ENCODE measurements around the gene PRKAG1.
A peak's percentile ranks its signal among the peaks of the same experiment; 100 is the strongest.

Gene PRKAG1

DNA sequence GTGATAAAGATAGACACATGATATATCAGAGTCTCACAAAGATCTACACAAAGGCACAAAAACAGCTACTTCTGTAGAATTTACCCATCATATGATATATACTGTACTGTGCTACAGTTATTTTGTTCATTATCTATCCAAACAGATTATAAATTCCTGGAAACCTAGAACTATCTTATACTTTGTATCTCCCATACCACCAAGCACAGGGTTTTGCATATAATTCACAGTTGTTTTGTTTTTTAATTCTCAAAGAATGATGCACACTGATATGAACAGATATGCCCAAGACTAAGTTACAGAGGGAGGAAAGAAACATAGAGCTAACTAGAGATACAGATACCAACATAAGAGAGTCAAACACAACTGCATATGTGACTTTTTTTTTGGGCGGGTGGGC lies 3.4 kb downstream of the PRKAG1 start:
- DNase-seq (ENCODE audit: low read depth in 1 of 2, low spot score in 1 of 2) = no peak

DNA sequence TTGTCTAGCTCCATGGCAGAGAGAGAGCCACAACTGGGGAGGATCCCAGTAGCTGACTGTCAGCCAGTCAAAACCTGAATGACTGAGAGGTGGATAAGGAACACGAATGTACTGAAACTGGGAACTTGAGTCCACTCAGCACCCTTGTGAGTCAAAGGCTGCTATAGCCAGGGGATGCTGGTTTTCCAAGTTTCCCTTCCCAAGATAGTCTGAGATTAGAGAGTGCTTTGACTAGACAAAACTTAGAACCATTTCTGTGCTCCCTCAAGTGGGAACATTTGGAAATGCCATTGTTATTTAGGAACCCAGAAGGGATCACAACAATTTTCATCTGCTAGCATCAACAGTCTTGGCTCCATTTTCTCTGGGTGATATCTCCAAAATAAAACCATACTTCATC lies 4.0 kb downstream of the PRKAG1 start:
- DNase-seq (ENCODE audit: low read depth in 1 of 2, low spot score in 1 of 2) = no peak

DNA sequence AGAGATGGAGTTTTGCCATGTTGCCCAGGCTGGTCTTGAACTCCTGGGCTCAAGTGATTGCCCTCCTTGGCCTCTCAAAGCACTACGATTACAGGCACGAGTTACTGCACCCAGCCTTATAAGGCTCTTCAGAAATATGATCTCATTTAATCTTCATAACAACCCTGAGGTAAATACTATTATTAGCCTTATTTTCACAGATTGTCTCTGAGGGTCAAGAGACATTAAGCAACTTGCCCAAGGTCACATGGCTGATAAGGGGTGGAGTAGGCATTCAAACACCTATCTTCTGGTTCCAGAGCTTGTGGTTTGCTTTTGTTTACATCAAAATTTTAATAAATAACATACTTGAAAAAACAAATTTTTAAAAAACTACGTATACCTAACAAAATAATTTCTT lies 5.1 kb downstream of the PRKAG1 start:
- no peak for DNase-seq (ENCODE audit: low read depth in 1 of 2, low spot score in 1 of 2)

DNA sequence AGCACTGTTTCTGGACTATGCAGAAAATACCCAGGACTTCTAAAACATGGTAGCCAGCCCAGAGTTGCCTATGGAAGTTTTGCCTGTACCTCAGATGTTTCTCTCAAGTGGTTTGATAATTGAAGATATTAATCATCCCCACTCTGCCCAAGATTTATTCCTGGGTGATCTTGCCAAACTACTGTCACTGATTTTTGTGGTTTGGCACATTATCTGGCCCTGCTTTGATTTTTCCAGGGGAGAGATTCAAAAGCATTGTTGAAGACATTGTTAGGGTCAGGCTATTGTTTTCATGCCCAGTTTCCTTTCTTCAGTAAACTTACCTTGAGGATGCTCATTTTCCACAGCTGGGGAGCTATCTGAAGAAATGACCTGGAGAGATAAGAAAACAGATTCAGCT lies 5.8 kb downstream of the PRKAG1 start:
- no peak for DNase-seq (ENCODE audit: low read depth in 1 of 2, low spot score in 1 of 2)

DNA sequence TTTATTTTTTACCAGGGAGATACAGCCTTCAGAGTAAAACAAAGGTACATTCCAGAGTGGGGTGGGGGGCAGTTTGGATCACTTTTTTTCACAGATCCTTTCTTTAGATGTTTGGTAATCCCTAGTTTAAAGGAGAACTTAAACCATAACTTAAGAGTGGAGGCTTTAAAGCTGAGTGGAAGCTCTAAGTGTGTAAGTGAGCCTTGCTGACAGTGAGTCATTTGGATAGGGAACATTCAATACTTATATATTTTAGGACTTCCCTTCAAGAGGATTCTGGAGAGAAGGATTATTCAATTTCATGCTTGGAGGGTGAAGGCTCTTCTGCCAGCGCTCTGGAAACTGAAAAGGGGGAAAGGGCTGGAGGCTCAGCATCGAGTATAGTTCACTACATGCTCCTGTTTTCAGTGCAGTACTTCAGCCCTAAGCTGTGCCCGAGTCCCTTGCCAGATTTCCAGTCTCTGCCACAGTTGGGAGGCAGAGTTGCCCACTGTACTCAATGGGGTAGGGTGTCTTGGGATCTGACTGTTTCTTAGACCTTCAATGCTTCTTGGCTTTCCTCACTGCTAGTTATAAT lies 8.4 kb downstream of the PRKAG1 start:
- DNase-seq (ENCODE audit: low read depth in 1 of 2, low spot score in 1 of 2) = no peak

DNA sequence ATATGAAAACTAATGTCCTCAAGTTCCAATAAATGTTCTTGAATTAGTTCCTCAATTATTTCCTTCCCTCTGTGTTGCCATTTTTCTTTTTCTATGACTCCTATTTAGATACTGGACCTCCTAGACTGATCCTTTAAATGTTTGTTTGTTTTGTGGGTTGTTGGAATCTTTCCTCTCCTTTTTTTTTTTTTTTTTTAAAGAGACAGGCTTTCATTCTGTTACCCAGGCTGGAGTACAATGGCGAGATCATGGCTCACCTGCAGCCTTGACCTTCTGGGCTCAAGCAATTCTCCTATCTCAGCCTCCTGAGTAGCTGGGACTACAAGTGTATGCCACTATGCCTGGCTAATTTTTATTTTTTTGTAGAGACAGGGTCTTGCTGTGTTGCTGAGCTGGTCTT lies 9.6 kb downstream of the PRKAG1 start:
- no peak for DNase-seq (ENCODE audit: low read depth in 1 of 2, low spot score in 1 of 2)

DNA sequence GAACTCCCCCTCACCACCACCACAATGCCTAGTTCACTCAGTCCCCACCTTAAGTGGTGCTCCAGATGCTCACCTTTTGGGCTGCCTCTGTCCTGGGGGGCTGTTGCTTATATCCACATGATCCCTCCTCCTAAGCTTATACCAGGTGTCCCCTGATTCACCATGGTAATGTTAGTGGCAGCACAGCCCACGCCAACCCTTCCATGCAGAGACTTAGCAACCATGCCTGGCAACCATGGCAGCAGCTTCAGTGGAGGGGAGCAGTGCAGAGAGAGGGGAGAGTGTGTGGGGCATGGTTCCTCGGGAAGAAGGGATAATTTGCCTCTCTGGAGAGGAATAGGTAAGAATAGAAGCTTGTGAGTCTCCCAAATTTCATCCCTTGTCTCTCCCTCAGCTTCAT lies 18.2 kb downstream of the PRKAG1 start:
- DNase-seq (ENCODE audit: low read depth in 1 of 2, low spot score in 1 of 2) = no peak

DNA sequence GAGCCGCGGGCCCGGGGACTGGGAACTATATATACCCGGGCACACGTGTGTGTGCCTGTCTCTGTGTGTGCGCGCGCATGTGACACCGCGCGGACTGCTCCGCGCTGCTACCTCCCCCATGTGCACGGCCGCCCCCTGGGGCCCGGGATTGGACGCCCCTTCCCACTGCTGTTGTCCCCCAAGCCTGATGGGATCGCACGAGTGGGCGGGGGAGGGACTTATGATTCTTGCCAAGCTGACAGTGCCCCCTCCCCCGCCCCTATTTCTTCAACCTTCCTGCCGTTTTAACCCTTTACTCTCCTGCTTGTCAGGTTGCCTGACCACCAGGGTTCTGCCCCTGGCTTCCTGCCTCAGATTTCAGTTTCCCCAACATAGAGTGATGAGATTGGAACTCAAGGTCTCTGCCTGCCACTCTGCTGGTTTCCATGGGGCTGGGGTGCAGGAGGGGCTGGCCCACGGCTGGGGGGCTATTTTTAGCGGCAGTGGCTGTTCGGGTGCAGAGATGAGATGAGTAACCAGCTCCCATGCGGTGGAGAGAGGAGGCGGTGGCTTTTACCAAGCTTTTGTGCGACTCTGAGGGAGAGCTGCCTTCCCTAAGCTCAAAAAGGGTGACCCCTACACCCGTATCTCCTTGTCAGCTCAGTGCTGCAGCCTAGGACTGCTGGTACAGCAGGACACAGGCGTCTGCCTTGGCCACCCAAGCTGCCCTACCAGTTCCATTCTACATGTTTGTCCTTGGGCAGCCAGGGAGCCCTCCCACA lies 19.0 kb downstream of the PRKAG1 start, which contains the start of gene DDN:
TSS of gene DDN (minus strand) at position 5 of the 761 bp plus-strand sequence. CDS start 88 bp downstream, outside the sequence.
- peak in 1 of 2 donors; percentile 32 for DNase-seq (ENCODE audit: low read depth in 1 of 2, low spot score in 1 of 2)

DNA sequence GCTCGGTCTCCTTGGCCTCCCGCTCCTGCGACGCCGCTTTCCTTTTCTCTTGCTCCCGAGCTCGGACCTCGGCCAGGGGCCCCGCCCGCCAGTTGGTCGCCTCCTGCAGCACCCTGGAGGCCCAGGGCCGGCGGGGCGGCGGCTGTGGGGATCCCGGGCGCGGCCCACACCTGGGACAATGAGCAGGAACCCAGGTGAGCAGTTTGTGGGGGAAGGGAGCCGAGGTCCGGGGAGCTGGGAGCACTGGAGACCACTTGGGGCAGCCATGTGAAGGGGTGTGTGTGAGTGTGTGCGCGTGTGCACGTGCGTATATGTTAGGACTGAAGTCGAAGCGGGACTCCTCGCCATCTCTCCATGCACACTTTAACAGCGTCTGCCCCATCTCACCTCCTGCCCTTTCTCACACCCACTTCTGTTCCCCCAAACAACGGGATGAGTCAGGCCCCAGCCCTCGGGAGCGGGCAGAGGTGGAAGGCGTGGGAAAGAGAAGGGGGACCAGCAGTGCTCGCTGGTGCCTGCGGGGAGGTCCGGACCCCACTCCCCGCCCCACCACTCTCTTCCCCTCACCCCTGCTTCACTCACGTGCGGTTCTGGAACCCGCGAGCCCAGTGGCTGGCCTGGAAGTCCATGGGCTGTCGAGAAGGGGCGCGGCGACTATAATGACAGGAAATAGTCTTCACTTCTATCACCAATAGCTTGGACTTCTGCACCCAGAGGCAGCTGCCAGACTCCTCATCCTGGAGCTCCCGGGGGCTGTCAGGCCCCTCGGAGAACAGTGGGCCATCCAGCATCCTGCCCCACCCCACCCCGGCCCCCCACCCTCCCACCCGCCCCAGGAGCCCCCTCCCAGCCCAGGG lies 19.9 kb downstream of the PRKAG1 start:
- DNase-seq (ENCODE audit: low read depth in 1 of 2, low spot score in 1 of 2) = no peak

DNA sequence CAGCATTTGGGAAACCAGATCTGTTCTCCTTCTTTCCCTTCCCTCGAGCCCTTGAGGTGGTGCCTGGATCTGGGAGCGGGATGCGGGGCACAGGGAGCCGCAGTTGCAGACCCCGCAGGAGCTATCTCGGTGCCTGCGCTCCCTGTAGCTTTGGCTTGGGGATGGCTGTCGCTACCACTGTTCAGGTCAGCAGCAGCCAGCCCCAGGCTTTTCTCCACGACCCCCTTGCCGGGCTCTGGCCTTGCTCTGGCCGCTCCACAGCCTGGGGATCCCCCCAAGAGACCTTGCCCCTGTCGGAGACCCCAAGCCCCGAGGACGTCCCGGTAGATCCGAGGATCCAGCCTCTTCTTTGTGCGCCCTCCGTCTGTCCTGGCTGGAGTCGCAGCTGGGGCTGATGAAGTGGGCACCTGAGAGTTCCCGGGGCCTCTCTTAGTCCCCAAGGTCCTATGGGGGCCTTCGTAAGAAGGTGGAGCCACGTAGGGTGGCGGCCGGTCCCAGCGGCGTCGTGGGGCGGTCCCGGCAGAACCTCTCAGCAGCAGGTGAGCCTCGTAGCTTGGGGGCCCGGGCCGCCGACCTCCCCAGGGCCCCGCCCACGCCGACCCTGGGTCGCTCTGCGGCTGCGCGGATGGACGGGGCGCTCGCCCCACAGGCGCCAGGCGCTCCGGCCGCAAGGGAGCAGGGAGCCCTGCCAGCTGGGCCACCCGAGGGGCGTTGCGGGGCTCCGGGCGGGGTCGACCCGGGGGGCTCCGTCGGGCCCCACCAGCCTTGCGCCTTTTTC lies 20.7 kb downstream of the PRKAG1 start:
- DNase-seq (ENCODE audit: low read depth in 1 of 2, low spot score in 1 of 2) = no peak

DNA sequence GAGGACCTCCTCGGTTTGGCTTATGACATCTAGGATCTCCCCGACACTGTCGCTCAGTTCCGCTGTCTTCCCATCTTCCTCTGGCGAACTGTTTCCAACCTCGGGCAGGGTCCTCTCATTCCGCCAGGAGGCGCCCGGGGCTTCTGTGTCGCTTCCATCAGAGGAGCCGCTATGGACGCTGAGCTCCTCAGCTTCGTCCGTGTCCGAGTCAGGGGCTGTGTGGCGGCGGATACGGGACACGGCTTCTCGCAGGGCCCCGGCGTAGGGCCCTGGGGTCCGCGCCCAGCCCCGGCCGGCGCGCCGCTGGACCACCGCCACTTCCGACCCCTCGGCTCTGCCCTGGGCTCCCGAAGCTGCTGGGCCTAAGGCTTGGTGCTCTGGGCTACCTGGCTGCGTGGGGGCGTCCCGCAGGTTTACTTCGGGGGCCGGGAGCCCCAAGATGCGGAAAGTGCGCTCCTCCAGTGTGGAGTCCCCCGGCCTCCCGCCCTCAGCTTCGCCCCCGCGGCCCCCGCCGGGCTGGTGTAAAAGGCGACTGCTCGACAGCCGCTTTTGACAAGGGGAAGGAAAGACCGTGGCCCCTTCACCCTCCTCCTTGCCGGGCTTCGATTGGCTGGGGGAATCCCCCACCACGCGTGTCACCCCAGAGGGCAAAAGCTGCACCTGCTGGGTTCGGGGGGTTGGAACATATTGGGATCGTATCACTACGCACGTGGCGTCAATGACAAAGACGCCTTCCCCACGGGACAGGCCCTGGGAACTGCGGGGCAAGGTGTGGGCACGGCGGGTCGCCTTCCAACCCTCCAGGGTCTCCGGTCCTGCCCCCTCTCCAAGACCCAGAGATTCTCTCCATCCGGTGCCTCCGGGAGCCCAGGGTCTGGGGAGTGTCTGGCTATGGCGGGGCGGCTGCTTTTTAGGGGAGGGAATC lies 21.5 kb downstream of the PRKAG1 start:
- peak in 1 of 2 donors; percentile 55 for DNase-seq (ENCODE audit: low read depth in 1 of 2, low spot score in 1 of 2)

DNA sequence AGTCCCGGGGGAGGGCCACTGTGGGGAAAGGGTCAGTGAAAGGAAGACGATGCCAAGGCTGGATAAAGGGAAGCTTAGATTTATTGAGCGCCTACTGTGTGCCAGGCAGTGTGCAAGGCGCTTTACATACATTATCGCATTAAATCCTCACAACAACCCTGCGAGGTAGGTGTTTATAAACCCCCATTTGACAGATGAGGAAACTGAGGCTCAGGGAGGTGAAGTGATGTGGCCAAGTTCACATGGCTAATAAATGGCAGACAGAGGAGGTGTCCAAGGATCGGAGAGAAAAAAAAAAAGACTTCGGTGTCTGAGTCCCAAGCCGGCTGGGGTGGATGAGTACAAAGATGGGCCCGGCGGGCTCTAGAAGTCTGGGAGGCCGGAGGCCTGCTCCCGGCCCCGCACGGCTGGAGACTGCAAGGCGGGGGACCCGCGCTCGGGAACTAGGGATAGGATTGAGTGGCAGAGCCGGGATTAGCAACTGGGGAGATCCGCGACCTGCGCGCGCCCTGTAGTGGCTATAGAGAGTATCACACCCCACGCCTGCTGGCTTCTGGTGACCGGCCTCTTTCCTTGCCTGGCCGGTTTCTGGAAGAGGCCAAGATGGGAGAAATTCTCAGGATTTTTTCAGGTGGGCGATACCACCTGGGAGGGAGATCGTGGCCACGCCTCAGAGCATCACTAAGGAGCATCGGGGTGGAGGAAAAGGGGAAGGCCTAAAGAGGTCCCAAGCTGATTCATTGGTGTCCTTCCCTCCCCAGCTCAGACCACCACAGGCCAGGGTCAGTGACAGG lies 23.3 kb downstream of the PRKAG1 start:
- no peak for DNase-seq (ENCODE audit: low read depth in 1 of 2, low spot score in 1 of 2)

DNA sequence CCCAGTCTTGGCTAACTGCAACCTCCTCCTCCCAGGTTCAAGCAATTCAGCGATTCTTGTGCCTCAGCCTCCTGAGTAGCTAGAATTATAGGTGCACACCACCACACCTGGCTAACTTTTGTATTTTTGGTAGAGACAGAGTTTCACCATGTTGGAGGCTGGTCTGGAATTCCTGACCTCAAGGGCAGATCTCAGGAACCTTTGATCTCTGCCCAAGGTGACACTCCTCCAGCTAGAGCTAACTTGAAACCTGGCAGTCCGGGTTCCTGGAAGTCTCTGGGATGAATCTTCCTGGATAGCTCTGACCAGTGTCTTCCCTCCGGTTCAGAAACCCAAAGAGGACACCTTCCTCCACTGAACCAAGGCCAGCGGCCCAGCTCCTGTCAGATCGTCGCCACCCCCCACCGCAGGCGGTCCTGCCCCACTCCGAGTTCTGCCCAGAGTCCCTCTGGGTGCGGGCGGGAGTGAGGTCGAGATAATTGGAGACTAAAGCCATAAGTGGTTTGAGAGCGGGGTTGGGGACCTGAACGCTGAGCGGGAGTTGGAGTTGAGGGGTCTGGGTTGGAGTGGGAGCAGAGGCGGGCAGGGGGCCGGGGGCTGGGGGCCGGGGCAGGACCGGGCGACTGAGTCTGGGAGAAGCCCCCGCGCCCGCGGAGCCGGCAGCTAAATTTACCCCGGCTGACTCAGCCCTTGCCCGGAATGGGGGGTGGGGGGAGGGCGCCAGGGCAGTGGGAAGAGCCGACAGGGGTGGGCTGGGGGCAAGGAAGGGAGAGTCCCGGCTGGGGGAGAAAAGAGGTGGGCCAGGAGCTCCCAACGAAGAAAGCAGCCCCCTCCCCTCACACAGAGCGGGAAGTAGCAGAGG lies 24.1 kb downstream of the PRKAG1 start:
- no peak for DNase-seq (ENCODE audit: low read depth in 1 of 2, low spot score in 1 of 2)

DNA sequence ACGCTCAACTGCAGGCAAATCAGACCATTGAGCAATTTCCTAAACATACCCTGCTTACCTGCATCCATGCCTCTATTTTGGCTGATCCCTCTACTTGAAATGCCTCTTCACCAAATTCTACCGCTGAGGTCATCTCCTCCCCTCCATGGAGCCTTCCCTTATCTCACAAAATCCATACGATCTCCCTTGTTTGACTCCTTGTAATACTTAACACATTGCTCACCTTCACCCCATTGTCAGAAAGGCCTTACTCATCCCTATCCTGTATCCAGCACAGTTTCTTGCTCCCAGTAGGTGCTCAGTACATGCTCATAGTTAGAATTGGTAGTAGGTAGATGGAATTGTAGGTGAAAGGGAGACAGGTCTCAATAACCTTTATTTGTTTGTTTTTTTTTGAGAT lies 24.8 kb downstream of the PRKAG1 start:
- DNase-seq (ENCODE audit: low read depth in 1 of 2, low spot score in 1 of 2) = no peak

DNA sequence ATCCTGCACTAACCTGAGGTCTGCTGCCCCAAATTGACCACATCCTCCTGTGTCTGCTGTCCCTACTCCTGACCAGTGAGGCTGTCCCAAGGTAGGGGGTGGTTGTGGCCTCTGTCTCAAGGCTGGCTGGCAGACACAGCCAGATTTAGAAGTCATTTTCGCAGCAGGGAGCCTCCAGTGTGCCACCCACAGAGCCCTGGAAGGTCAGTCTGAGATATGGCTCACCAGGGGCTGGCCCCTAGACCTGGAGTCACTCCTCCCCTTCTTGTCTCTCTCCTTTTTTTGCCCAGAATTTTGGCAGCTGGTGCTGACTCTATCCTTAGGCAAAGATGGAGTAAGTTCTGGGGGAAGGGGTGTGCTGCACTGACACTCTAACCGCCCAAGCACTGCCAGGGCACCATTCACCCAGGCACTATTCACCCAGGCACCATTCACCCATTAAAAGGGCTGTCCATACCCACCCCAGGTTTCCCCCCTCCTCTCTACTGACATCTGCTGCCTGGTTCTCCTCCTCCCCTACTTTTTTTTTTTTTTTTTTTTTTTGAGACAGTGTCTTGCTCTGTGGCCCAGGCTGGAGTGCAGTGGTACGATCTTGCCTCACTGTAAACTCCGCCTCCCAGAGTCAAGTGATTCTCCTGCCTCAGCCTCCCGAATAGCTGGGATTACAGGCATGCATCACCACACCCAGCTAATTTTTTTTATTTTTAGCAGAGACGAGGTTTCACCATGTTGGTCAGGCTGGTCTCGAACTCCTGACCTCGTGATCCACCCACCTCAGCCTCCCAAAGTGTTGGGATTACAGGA lies 27.1 kb downstream of the PRKAG1 start:
- DNase-seq (ENCODE audit: low read depth in 1 of 2, low spot score in 1 of 2) = no peak

DNA sequence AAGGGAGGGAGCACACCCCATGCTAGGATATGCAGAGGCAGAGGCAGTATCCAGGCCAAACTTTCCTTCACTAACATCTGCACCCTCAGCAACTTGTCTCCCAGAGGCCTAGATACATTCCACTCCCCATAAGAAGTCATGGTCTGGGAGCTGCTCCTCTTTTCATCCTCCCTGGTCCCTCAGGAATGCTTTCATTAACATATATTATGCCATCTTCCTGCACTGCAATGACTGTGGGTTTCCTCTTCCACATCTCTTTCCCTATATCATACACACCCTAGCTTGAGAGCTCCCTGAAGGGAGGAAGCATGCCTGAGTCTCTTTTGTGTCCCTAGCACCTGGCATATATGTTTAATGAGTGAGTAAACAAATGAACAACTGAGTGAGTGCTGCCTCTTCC lies 28.0 kb downstream of the PRKAG1 start:
- DNase-seq (ENCODE audit: low read depth in 1 of 2, low spot score in 1 of 2) = no peak

DNA sequence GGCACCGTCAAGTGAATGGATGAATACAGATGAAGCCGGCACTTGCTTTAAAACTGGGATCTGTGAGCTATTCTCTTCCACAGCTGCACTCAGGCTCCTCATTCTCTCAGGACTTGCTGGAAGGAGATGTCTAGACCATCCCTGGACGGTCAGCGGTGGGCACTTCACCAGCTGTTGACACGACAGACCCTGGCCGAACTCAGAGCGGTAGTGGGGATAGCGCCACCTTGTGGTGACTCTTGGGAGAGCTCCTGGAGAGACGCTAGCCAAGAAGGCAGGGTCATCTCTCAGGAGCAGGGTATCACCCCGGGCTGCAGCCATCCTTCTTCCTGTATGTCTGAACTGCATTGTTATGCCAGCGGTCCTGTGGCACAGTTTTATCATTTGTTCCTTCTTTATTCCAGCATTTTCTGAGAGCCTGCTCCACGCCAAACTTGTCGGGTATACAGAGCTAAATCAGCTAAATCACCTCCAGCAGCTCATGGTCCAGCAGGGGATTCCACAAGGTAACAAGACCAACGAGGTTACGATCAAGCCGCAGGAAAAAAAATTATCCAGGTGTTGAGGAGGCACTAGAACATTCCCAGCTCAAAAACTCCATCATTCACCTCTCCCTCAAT lies 30.4 kb downstream of the PRKAG1 start:
- DNase-seq (ENCODE audit: low read depth in 1 of 2, low spot score in 1 of 2) = peak in 1 of 2 donors; percentile 54

All from stimulated activated CD4-positive, alpha-beta T cell treated with anti-CD3 and anti-CD28 coated beads, Interleukin-15, amount 100 ng/mL, for 1 hour (primary cell).